Cerebellar nuclear complex (tissue), 1 donor: Measurements from ENCODE around the gene SNRPD1.
A peak's percentile ranks its signal among the peaks of the same experiment; 100 is the strongest.
"Not testable (repeated sequence)": the region's sequence is repeated elsewhere in the genome, so short reads cannot be mapped to it uniquely, and the experiment has no call there.

Source experiments
- DNase-seq, 2 experiments: peaks; one replicate each; lab custom pipeline; 2025; lab: John Stamatoyannopoulos, UW

SNRPD1 gene

DNA sequence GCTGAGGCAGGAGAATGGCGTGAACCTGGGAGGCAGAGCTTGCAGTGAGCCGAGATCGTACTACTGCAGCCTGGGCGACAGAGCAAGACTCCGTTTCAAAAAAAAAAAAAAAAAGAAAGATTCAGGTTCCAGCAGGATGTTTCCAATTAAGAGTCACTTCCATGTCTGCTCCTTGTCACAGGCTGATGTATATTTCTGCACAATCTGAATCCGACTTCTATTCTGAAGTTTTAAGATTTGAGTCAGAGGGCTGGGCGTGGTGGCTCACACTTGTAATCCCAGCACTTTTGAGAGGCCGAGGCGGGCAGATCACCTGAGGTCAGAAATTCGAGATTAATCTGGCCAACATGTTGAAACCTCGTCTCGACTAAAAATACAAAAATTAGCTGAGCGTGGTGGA lies 24.7 kb downstream of the SNRPD1 start:
- no peak for DNase-seq

GRCh38 chr18:21638822-21639221 lies 26.7 kb downstream of the SNRPD1 start:
- DNase-seq: no peak

DNA sequence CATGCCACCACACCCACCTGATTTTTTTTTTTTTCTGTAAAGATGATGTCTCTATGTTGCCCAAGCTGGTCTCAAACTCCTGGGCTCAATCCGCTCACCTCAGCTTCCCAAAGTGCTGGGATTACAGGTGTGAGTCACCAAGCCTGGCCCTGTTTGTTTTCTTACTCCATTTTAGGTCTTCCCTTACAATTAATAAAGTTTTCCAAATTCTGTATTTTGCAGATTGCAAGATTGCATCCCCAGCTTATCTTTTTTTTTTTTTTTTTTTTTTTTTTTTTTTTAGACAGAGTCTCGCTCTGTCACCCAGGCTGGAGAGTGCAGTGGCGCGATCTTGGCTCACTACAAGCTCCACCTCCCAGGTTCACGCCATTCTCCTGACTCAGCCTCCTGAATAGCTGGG lies 28.3 kb downstream of the SNRPD1 start:
- not testable (repeated sequence) for DNase-seq

- no peak for DNase-seq
Observed at GRCh38 chr18:21650311-21650710, 38.2 kb downstream of the SNRPD1 start.

DNA sequence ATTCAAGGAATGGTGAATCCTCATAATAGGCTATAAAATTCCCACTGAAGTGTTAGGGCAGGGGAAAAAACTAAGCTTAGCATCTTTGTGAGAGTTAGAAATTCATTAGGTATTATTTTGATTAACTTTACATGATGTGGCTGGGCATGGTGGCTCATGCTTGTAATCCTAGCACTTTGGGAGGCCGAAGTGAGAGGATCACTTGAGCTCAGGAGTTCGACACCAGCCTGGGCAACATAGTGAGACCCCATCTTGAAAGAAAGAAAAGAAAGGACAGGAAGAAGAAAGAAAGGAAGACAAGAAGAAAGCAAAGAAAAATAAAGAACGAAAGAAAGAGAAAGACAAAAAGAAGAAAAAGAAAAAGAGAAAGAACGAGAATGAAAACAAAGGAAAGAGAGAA lies 40.0 kb downstream of the SNRPD1 start:
- DNase-seq: no peak

DNA sequence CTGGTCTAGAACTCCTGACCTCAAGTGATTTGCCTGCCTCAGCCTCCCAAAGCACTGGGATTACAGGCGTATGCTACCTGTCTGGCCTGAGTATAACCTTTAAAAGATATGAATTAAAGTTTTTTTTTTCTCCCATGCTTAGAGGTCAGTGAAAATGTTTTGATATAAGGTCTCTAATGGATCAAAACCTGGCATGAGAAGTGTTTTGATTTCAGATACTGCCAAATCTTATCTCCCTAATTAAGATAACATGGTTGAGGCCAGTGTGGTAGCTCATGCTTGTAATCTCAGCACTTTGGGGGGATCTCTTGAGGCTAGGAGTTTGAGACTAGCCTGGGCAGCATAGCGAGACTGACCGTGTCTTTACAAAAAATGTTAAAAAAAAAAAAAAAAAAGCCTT lies 41.2 kb downstream of the SNRPD1 start:
- DNase-seq: no peak

DNA sequence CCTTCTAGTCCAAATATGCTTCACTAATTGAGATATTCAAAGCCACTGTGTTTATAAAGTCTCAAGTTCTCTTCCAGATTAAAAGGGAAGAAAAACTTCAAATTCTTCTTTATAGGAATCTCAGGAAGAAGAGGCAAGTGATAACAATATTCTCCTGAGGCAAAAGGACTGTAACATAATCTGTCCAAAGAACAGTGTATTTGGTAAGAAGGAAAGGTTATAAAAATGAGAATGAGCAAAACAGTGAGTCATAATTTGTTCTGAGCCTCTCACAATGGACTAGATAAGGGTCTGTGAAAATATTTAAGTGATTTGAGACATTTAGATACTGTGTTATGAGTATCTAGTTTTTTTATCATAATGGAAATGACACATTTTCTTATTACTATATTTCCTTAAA lies 44.3 kb downstream of the SNRPD1 start:
- no peak for DNase-seq

DNA sequence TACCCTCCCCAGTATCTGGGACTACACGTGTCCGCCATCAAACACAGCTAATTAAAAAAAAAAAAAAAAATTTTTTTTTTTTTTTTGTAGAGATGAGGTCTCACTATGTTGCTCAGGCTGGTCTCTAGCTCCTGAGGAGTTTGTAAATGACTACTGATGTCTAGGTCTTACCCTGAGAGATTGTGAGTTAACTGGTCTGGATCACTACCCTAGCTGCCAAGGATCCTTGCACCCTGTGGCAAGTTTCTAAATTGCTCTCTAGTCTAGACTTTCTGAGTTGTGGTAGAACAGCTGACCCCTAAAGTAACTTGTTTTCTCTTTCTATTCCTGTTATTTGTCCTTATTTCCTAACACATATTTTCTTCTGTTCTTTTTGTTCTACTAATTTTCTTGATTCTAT lies 48.0 kb downstream of the SNRPD1 start:
- no peak for DNase-seq

DNA sequence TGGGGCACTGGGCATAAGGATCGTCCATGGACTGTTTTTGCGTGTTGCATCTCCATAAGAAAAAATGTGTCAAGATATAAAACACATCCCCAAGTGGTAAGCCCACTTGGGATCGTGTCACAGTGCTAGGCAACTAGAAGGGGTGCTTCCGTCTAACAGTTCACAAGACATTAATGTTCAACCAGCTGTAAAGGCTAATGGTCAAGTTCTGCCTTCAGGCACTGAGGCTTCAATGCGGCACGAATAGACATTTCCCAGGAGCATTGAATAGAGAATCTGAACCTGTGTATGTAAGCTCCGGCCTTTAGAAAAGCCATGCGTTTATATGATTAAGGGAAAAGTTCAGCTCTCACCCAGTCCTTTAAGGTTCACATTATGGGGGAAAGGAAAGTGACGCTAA lies 50.5 kb downstream of the SNRPD1 start:
- DNase-seq: no peak

DNA sequence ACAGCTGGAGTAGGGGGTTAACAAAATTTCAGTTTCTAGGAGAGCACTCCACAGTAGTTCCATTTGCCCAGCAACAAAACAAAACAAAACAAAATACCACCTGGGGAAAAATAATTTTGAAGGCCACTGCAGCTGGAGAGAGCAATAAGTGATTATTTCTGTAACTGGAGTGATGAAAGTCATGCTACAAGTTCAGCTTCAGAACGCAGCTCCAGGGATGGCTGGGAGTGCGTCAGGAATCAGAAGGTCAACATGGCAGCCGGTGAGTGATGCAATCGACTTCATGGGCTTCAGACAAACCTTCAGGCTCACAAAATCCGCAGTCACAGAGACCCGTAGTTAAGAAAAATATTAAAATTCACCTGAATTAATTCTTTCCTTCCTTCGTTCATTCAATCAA lies 51.5 kb downstream of the SNRPD1 start:
- DNase-seq: no peak

- DNase-seq: no peak
Observed at GRCh38 chr18:21664069-21664468, 52.0 kb downstream of the SNRPD1 start.

DNA sequence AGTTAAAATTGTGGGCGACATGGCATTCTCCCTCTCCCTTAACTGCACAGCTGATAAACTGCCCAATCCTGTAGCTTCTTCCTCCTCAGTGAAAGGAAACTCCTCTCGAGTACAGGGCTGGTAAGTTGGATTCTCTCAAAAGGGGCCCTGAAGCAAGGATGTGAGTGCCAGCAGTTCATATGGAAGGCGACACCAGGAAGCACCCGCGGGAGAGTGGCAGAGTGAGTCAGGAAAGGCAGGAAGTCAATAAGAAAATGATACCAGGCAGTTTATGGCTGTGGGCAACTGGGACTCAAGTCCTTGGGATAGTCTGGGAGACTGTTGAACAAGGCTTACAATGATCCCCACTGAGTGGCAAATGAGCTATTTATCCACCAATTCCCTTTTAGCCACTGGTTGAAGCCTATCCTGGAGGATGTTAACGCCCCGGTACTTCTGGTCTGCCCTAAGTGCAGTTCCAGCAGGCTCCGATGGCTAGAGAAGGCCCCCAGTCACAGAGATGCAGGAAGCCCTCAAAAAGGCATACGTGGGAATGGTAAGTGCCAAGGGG lies 57.7 kb downstream of the SNRPD1 start:
- no peak for DNase-seq

DNA sequence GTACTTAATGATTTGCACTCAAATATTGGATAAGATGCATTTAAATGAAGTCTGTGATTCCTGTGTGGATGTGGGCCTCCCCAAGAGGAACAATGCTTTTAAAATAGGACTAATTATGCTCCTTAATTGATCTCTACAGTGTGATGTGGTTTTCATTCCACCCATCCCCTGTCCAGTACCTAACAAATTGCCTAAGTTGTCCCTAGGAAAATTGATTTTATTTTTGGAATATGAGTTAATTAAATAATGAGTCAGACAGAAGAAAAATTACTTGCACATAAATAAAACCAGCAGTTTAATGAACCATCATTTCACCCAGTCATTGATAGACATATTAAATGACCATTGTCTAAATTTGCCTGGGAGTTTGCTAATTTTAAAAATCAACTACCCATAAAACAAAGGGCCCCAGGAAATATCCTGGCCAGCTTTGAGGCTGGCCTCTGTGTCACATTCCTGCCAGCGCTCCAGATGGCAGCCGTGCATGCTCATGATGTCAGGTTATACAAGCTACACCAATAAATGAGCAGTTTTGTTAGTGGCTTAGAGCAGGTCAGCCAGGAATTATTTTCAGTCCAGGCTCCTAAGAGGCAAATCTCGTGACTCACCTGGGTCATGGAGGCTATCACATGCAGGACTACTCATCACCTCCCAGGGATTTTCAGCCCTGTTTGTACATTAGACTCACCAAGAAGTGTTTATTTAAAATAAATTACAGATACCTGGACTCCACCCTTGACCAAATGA lies 60.6 kb downstream of the SNRPD1 start:
- DNase-seq: peak; percentile 50 to 77

- DNase-seq: not testable (repeated sequence)
Observed at GRCh38 chr18:21675354-21675753, 63.2 kb downstream of the SNRPD1 start.

DNA sequence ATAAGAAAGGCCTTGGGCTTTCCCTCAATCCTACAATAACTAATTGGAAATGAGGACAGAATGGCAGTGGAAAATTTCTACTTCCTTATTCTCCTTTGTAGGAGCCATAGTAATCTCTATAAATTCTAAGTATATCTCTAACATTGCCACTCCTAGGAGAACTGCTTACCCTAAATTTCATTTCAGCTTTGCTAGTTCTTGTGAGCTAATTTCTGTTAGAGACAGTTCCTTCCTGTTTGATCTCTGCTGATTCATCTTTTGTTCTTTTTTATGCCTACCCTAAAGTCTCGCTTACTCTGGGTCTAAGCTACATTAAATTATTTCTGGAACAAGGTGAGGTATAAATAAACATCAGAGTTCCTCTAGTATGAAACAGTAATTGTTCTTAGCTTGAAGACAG lies 66.7 kb downstream of the SNRPD1 start:
- DNase-seq: no peak

- DNase-seq: no peak
Observed at GRCh38 chr18:21680161-21680560, 68.0 kb downstream of the SNRPD1 start.

DNA sequence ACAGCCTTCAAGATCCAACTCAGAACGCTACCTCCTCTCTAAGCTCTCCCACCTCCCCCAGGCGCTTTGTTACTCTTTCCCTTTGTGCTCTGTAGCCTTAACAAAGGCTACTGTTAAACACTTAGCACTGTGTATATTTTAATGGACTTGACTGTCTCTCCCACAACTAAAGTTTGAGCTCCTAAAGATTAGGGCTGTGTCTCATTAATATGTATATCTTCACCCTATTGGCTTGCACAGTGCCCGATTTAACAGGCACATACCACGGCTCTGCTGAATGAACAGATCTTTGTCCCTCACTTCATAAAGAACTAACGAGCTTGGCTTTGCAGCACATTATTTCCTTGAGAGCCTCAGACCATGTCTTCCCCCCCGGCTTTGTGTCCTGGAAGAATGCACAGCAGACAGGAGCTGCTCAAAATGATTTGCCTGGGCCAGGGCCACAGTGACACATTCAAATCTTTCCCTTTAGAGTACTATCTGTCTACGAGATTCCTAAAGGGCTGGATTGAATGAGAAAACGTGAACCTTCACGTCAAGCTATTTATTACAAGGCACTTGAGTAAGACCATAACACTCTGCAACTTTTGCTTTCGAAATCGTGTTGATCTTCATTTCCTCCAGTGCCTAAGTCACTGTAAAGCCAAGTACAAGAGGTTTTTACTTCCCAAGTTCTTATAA lies 70.4 kb downstream of the SNRPD1 start:
- no peak for DNase-seq
